Epithelial cell of proximal tubule (primary cell): ENCODE data around the gene NXN. TPM values are rescaled to one million over a fixed set of nuclear protein-coding genes. Genes with fewer than 3 reads are reported as not detected.
"Not testable (repeated sequence)": the region's sequence is repeated elsewhere in the genome, so short reads cannot be mapped to it uniquely, and the experiment has no call there.

Experiments used
- DNase-seq: peaks from one replicate; pipeline ENCODE4 v3.0.0-alpha.2; 2011; ENCODE audit warnings: low read depth
- H3K4me3 ChIP-seq: 2 replicates; pipeline ENCODE4 v1.5.1; 2011; ENCODE audit warnings: low read depth, mild to moderate bottlenecking, low read length
- total RNA-seq: library from RNA; depleted of rRNA; stranded (reverse); fragments of >200 nt; gene quantifications from 2 replicates; pipeline ENCODE4 v1.2.3, GENCODE V29; 2015
- TF ChIP-seq, protein P1 (sequence below): conservative IDR thresholded peaks from 2 replicates; pipeline ENCODE4 v1.5.1; 2012; ENCODE audit warnings: low read depth, mild to moderate bottlenecking, low read length

The NXN gene
- total RNA-seq, 1 donor from 2014 or later: 31.1 TPM

DNA sequence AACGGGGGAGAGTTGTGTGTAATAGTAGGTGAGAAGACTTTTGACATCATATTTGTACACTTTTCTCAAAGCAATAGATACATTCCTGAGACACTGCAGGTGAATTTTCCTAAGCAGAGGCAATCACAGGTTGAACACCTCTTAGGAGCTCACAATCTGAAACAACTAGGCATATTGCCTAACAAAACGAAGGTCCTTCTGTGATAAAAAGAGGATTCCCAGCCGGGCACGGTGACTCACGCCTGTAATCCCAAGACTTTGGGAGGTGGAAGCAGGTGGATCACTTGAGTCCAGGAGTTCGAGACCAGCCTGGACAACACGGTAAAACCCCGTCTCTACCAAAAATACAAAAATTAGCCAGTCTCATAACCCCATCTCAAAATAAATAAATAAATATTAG is 17.4 kb downstream of the NXN start:
- no peak overlapping the region for H3K4me3 ChIP-seq
- TF ChIP-seq, protein P1, sequence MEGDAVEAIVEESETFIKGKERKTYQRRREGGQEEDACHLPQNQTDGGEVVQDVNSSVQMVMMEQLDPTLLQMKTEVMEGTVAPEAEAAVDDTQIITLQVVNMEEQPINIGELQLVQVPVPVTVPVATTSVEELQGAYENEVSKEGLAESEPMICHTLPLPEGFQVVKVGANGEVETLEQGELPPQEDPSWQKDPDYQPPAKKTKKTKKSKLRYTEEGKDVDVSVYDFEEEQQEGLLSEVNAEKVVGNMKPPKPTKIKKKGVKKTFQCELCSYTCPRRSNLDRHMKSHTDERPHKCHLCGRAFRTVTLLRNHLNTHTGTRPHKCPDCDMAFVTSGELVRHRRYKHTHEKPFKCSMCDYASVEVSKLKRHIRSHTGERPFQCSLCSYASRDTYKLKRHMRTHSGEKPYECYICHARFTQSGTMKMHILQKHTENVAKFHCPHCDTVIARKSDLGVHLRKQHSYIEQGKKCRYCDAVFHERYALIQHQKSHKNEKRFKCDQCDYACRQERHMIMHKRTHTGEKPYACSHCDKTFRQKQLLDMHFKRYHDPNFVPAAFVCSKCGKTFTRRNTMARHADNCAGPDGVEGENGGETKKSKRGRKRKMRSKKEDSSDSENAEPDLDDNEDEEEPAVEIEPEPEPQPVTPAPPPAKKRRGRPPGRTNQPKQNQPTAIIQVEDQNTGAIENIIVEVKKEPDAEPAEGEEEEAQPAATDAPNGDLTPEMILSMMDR: no peak
- no peak for DNase-seq

DNA sequence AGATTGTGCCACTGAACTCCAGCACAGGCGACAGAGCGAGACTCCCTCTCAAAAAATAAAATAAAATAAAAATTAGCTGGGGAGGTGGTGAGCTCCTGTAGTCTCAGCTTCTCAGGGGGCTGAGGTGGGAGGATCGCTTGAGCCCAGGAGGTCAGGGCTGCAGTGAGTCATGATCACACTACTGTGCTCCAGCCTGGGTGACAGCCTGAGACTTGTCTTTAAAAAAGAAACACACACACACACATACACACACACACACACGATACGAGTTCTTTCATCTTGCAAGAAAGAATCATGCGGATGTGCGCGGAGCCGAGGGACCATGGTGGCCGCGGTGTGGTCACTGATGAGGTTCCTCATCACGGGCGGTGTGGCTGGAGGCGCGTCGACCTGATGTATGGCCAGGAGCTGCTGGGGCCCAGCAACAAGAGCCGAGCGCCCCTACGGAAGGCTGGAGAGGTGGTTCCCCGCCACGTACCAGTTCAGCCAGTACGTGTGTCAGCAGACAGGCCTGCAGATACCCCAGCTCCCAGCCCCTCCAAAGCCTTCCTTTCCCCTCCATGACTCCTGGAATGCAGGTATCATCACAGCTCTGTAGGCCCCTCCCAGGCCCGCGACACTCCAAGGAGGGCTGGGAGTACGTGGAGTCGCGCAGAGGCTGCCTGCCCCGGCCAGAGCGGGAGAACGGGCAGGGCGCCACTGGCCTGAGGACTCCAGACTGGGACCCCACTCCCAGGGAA is 20.7 kb downstream of the NXN start:
- TF ChIP-seq, protein P1: no peak
- no peak overlapping the region for H3K4me3 ChIP-seq
- no peak for DNase-seq

DNA sequence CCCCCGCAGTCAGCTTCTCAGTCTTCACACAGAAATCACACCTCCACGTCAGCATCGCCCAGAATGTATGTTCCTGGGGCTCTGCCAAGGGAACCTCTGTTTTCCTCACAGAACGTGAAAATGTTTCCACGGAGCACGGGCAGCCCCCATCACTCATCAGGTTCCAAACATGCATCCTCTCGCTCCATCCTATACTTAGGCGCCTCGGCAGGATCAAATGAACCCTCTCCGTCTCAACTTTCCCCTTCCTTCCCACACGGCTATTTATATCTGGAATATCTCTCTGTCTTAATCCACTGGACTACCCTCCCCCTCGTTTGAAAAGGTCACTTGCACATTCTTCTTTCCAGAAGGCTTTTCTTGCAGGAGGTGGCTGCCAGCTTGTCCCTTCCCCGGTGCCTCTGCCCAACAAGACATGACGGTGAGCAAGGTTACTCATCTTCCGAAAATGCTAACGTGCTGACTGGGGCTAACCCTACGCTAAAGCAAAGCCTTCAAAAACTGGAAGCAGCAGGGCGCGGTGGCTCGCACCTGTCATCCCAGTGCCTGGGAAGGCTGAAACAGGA is 21.6 kb downstream of the NXN start:
- TF ChIP-seq, protein P1: no peak
- DNase-seq: no peak
- no peak overlapping the region for H3K4me3 ChIP-seq

DNA sequence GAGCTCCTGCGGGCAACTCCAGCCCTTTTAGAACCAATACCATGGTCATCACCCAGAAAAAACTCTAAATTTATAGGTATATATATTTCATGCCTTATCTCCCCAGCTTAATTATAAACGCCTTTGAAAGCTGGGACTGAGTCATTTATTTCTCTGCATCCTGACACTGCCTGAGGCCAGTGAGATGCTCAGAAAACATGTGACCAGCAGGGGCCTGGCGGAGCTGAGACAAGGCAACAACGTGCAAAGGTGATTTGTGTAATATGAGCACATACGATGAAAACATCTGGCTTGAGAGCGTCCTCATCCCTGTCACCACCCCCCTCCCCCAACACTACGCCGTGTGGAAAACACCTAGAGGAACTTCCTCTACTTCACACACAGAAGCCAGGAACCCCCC is 22.7 kb downstream of the NXN start:
- DNase-seq: no peak
- TF ChIP-seq, protein P1: no peak
- no peak overlapping the region for H3K4me3 ChIP-seq

DNA sequence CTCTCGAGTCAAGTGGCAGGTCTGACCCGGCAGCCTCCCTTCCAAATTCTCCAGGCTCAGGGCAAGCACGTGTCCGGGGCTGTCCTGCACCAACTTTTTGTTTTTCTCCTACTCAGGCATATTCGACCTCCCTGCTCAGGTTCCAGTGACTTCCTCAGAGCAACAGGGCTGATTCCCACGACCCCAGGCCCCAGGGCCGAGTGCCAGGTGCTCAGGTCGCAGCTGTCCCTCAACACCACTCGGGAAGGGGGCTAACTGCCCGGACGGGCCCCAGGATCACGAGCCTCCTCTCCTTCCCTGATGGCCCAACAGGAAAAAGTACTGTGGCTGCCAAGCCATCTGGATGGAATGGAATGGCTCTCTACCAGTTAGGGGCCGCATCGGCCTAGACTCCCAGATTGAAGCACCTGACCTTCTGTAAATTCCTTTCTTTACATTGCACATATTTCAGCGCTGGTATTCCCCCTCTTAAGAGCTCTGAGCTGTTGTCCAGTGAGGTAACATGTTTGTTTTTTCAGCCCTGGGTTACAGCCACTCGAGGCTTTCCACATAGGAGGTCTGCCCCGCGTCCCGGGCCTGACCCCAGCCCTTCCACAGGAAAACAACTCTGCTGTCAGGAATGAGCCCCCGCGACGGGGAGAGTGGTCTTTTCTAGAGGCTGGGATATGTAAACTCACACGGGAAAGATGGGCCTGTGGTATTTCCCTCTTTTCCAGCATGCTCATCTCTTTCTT is 25.0 kb downstream of the NXN start:
- no peak for DNase-seq
- H3K4me3 ChIP-seq: no peak overlapping the region
- TF ChIP-seq, protein P1: no peak

DNA sequence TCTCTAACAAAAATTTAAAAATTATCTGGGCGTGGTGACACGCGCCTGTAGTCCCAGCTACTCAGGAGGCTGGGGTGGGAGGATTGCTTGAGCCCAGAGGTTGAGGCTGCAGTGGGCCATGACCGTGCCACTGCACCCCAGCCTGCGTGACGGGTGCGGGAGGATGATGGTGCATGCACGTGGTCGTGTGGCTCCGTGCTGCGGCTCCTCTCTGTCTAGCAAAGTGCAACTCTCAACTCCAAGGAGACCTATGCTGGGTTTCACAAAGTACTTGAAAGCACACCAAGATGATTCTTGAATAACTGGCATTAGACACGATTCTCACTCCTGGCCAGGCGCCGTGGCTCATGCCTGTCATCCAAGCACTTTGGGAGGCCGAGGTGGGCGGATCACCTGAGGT is 25.8 kb downstream of the NXN start:
- TF ChIP-seq, protein P1: no peak
- DNase-seq: no peak
- no peak overlapping the region for H3K4me3 ChIP-seq

DNA sequence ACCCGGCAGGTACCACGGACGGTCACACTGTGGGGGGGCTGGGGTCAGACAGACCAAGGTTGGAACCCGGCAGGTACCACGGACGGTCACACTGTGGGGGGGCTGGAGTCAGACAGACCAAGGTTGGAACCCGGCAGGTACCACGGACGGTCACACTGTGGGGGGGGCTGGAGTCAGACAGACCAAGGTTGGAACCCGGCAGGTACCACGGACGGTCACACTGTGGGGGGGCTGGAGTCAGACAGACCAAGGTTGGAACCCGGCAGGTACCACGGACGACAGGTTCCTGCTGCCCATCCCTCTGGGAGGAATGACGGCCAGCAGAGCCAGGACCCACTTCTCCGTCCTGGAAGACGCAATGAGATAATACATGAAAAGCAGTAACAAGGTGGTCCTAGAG is 27.0 kb downstream of the NXN start:
- DNase-seq, H3K4me3 ChIP-seq: not testable (repeated sequence)
